ENCODE data around the gene SMARCC2. TPM values are rescaled to one million over a fixed set of nuclear protein-coding genes. Genes with fewer than 3 reads are reported as not detected.

Gene SMARCC2
- total and polyA plus RNA-seq, 2 of the 13 experiments (the other 11 are each of a cell fraction or from before 2014, with no cell fraction given), result 21.3 to 24.1 TPM

- TF ChIP-seq ZBTB43 (CRISPR knock-in tag; conservative IDR thresholded peaks at IDR 0.05), result no peak
- TF ChIP-seq CREM (IDR thresholded peaks at IDR 0.05), result no peak
- TF ChIP-seq CREM (CRISPR knock-in tag; IDR thresholded peaks at IDR 0.05), result no peak
- TF ChIP-seq ETV6 (CRISPR knock-in tag; conservative IDR thresholded peaks at IDR 0.05), result no peak
- no peak for TF ChIP-seq FOXK1 (CRISPR knock-in tag; IDR thresholded peaks at IDR 0.05; ENCODE audit: borderline replicate concordance, low read depth)
- TF ChIP-seq TCF7 (IDR thresholded peaks at IDR 0.05; ENCODE audit: low read depth), result no peak
- no peak for TF ChIP-seq SUZ12 (IDR thresholded peaks at IDR 0.05; ENCODE audit: low read depth, low read length)
- TF ChIP-seq TAF1 (CRISPR knock-in tag; IDR thresholded peaks at IDR 0.05), result peak; percentile 62; the same call in 1 of the 2 replicates
- no peak for TF ChIP-seq ZNF589 (CRISPR knock-in tag; conservative IDR thresholded peaks at IDR 0.05)
- TF ChIP-seq ZNF670 (CRISPR knock-in tag; IDR thresholded peaks at IDR 0.05; ENCODE audit: borderline replicate concordance), result no peak
- TF ChIP-seq, protein P1, sequence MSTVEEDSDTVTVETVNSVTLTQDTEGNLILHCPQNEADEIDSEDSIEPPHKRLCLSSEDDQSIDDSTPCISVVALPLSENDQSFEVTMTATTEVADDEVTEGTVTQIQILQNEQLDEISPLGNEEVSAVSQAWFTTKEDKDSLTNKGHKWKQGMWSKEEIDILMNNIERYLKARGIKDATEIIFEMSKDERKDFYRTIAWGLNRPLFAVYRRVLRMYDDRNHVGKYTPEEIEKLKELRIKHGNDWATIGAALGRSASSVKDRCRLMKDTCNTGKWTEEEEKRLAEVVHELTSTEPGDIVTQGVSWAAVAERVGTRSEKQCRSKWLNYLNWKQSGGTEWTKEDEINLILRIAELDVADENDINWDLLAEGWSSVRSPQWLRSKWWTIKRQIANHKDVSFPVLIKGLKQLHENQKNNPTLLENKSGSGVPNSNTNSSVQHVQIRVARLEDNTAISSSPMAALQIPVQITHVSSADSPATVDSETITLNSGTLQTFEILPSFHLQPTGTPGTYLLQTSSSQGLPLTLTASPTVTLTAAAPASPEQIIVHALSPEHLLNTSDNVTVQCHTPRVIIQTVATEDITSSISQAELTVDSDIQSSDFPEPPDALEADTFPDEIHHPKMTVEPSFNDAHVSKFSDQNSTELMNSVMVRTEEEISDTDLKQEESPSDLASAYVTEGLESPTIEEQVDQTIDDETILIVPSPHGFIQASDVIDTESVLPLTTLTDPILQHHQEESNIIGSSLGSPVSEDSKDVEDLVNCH (CRISPR knock-in tag; IDR thresholded peaks at IDR 0.05), result no peak
- TF ChIP-seq, protein P2, sequence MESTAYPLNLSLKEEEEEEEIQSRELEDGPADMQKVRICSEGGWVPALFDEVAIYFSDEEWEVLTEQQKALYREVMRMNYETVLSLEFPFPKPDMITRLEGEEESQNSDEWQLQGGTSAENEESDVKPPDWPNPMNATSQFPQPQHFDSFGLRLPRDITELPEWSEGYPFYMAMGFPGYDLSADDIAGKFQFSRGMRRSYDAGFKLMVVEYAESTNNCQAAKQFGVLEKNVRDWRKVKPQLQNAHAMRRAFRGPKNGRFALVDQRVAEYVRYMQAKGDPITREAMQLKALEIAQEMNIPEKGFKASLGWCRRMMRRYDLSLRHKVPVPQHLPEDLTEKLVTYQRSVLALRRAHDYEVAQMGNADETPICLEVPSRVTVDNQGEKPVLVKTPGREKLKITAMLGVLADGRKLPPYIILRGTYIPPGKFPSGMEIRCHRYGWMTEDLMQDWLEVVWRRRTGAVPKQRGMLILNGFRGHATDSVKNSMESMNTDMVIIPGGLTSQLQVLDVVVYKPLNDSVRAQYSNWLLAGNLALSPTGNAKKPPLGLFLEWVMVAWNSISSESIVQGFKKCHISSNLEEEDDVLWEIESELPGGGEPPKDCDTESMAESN (CRISPR knock-in tag; conservative IDR thresholded peaks at IDR 0.05), result 0 out of 2 replicates have a peak, but pooled peaks have one; percentile 27
- TF ChIP-seq, protein P3, sequence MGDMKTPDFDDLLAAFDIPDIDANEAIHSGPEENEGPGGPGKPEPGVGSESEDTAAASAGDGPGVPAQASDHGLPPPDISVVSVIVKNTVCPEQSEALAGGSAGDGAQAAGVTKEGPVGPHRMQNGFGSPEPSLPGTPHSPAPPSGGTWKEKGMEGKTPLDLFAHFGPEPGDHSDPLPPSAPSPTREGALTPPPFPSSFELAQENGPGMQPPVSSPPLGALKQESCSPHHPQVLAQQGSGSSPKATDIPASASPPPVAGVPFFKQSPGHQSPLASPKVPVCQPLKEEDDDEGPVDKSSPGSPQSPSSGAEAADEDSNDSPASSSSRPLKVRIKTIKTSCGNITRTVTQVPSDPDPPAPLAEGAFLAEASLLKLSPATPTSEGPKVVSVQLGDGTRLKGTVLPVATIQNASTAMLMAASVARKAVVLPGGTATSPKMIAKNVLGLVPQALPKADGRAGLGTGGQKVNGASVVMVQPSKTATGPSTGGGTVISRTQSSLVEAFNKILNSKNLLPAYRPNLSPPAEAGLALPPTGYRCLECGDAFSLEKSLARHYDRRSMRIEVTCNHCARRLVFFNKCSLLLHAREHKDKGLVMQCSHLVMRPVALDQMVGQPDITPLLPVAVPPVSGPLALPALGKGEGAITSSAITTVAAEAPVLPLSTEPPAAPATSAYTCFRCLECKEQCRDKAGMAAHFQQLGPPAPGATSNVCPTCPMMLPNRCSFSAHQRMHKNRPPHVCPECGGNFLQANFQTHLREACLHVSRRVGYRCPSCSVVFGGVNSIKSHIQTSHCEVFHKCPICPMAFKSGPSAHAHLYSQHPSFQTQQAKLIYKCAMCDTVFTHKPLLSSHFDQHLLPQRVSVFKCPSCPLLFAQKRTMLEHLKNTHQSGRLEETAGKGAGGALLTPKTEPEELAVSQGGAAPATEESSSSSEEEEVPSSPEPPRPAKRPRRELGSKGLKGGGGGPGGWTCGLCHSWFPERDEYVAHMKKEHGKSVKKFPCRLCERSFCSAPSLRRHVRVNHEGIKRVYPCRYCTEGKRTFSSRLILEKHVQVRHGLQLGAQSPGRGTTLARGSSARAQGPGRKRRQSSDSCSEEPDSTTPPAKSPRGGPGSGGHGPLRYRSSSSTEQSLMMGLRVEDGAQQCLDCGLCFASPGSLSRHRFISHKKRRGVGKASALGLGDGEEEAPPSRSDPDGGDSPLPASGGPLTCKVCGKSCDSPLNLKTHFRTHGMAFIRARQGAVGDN (CRISPR knock-in tag; IDR thresholded peaks at IDR 0.05), result peak; percentile 32; the same call in 1 of the 2 replicates
- TF ChIP-seq ZNF350 (CRISPR knock-in tag; IDR thresholded peaks at IDR 0.05; ENCODE audit: borderline replicate concordance, low read depth), result no peak
- TF ChIP-seq HMGA1 (CRISPR knock-in tag; conservative IDR thresholded peaks at IDR 0.05), result no peak
- TF ChIP-seq ZNF280B (CRISPR knock-in tag; IDR thresholded peaks at IDR 0.05; ENCODE audit: borderline replicate concordance), result no peak
Measured at GRCh38 chr12:56129206-56129941, 59.9 kb downstream of the SMARCC2 start (continued).
